K562 (cell line): Measurements from ENCODE around the gene ABCE1. TPM values are rescaled to one million over a fixed set of nuclear protein-coding genes. Genes with fewer than 3 reads are reported as not detected.

Source experiments
- ATAC-seq: fragments of 200-7000 bp; cut with Tn5 transposase; 3 replicates; pipeline ENCODE4 v1.9.1; 2020; ENCODE audit warnings: moderate library complexity
- BruUV-seq: library from RNA; stranded (reverse); fragments of 400-500 nt; replicated peaks from 2 replicates; lab custom pipeline; 2021; lab: Mats Ljungman, UMichigan
- CTCF ChIA-PET: fragments of 300-600 bp; formaldehyde crosslinking; extraction: SDS; loops from one replicate; lab custom pipeline; 2021; ENCODE audit warnings: low intra/inter-chr PET ratio; lab: Yijun Ruan, JAX
- POLR2A ChIA-PET: fragments of 300-600, 350-650 bp; sonication (Branson Sonifier 250); formaldehyde crosslinking; extraction: SDS; loops from one replicate; lab custom pipeline; 2021; ENCODE audit warnings: antibody characterized with exemption, inconsistent platforms; lab: Yijun Ruan, JAX
- DNase-seq, 4 experiments: peaks; one replicate each; pipeline versions ENCODE4 v3.0.0 to v3.0.0-alpha.2; 2011 to 2018; ENCODE audit warnings: low spot score in 3 of 4, mixed read lengths in 3 of 4; ENCODE audit errors: extremely low read depth in 1 of 4
- FAIRE-seq: peaks from 2 replicates; lab custom pipeline; 2011; peaks lifted over from hg19 to GRCh38; lab: Jason Lieb, UNC
- H2AFZ ChIP-seq: 2 replicates; pipeline ENCODE4 v1.6.0; 2011; ENCODE audit warnings: low read depth, low read length, control low read depth, inconsistent platforms
- H3K27ac ChIP-seq: fragments of 200-600 bp; 3 replicates; pipeline ENCODE4 v1.8.0; 2011; ENCODE audit warnings: low read depth, mild to moderate bottlenecking, control low read depth, inconsistent platforms, low read length, moderate library complexity, mixed read lengths; ENCODE audit errors: extremely low read depth
- H3K27me3 ChIP-seq, 2 experiments: fragments of 300-600 bp in 1 of 2; 2 replicates in 1 of 2; 3 replicates in 1 of 2; pipeline versions ENCODE4 v1.6.0 to v1.8.0; 2011; ENCODE audit warnings: inconsistent platforms in 2 of 2, low read length in 2 of 2, mild to moderate bottlenecking in 1 of 2, mixed read lengths in 1 of 2, moderate library complexity in 1 of 2; ENCODE audit not compliant: control insufficient read depth in 2 of 2, insufficient read depth in 2 of 2
- H3K36me3 ChIP-seq: fragments of 300-600 bp; 3 replicates; pipeline ENCODE4 v1.8.0; 2011; ENCODE audit warnings: mild to moderate bottlenecking, low read length, inconsistent platforms; ENCODE audit not compliant: control insufficient read depth, insufficient read depth
- H3K4me1 ChIP-seq, 2 experiments: fragments of 200-600 bp in 1 of 2; replicated peaks in 1 of 2; 2 replicates in 1 of 2; 3 replicates in 1 of 2; pipeline versions ENCODE4 v1.5.1 to v1.8.0; 2011; ENCODE audit warnings: inconsistent platforms in 2 of 2, low read length in 2 of 2, mild to moderate bottlenecking in 1 of 2, mixed read lengths in 1 of 2, moderate library complexity in 1 of 2; ENCODE audit not compliant: control insufficient read depth in 2 of 2, insufficient read depth in 2 of 2
- H3K4me2 ChIP-seq: 2 replicates; pipeline ENCODE4 v1.6.1; 2011; ENCODE audit warnings: low read length, control low read depth, inconsistent platforms, mixed read lengths; ENCODE audit not compliant: insufficient read depth
- H3K4me3 ChIP-seq: fragments of 200-600 bp; sonication (generic), shearing (Covaris generic); 2 replicates; pipeline ENCODE4 v1.5.1; 2016; ENCODE audit warnings: control low read depth, inconsistent platforms
- H3K79me2 ChIP-seq: fragments of 200-600 bp; 3 replicates; pipeline ENCODE4 v1.8.0; 2011; ENCODE audit warnings: low read length, inconsistent platforms; ENCODE audit not compliant: control insufficient read depth, insufficient read depth
- H3K9ac ChIP-seq, 2 experiments: 2 replicates each; pipeline versions ENCODE4 v1.6.0 to v1.6.1; 2011; ENCODE audit warnings: low read depth in 2 of 2, low read length in 2 of 2, control low read depth in 1 of 2, inconsistent platforms in 1 of 2, mild to moderate bottlenecking in 1 of 2, mixed read lengths in 1 of 2; ENCODE audit not compliant: insufficient read depth in 1 of 2
- H3K9me1 ChIP-seq: one replicate; pipeline ENCODE4 v1.6.0; 2011; ENCODE audit warnings: inconsistent platforms, mild to moderate bottlenecking, low read length, moderate library complexity; ENCODE audit not compliant: control insufficient read depth, insufficient read depth
- H3K9me3 ChIP-seq: replicated peaks from 2 replicates; pipeline ENCODE4 v1.5.1; 2011; ENCODE audit warnings: low read depth, low read length, inconsistent platforms; ENCODE audit not compliant: control insufficient read depth, insufficient read depth
- H4K20me1 ChIP-seq: replicated peaks from 2 replicates; pipeline ENCODE4 v1.6.1; 2011; ENCODE audit warnings: low read length, inconsistent platforms, mixed read lengths; ENCODE audit not compliant: control insufficient read depth, insufficient read depth
- ARID1B ChIP-seq: fragments of 450-650 bp; IDR thresholded peaks from 2 replicates; pipeline ENCODE4 v1.6.1; 2016; ENCODE audit warnings: antibody characterized with exemption, mild to moderate bottlenecking, inconsistent platforms
- ARID2 ChIP-seq: fragments of 450-650 bp; IDR thresholded peaks from 2 replicates; pipeline ENCODE4 v1.6.1; 2017; ENCODE audit warnings: antibody characterized with exemption, mild to moderate bottlenecking
- CBFA2T3 ChIP-seq: fragments of 450-650 bp; IDR thresholded peaks from 2 replicates; pipeline ENCODE4 v1.6.1; 2017
- DPF2 ChIP-seq: fragments of 450-650 bp; IDR thresholded peaks from 2 replicates; pipeline ENCODE4 v1.6.1; 2016
- ESRRB ChIP-seq: fragments of 250-450 bp; sonication (Bioruptor Pico); IDR thresholded peaks from 2 replicates; pipeline ENCODE4 v1.5.0; 2020; ENCODE audit warnings: mild to moderate bottlenecking, moderate library complexity, borderline replicate concordance
- FOXJ3 ChIP-seq: sonication (generic); formaldehyde crosslinking; IDR thresholded peaks from 2 replicates; pipeline ENCODE4 v1.4.0; 2020; ENCODE audit warnings: mild to moderate bottlenecking, missing genetic modification reagents
- HCFC1 ChIP-seq: IDR thresholded peaks from 2 replicates; pipeline ENCODE4 v1.6.1; 2012; ENCODE audit warnings: low read depth, low read length, improper control_type of control experiment
- HDAC1 ChIP-seq, 2 experiments: fragments of 450-650 bp; IDR thresholded peaks; 2 replicates each; pipeline ENCODE4 v1.6.1; 2016 to 2017; ENCODE audit warnings: inconsistent platforms in 1 of 2, mild to moderate bottlenecking in 1 of 2, moderate library complexity in 1 of 2
- HMBOX1 ChIP-seq: sonication (generic); IDR thresholded peaks from 2 replicates; pipeline ENCODE4 v1.6.1; 2016
- KDM1A ChIP-seq, 2 experiments: fragments of 450-650 bp; IDR thresholded peaks; 2 replicates each; pipeline ENCODE4 v1.6.1; 2016; ENCODE audit warnings: mild to moderate bottlenecking in 2 of 2
- MLLT1 ChIP-seq, 2 experiments: fragments of 450-650 bp; IDR thresholded peaks; 2 replicates each; pipeline ENCODE4 v1.6.1; 2016
- NCOR1 ChIP-seq: fragments of 450-650 bp; IDR thresholded peaks from 2 replicates; pipeline ENCODE4 v1.6.1; 2016; ENCODE audit warnings: mild to moderate bottlenecking, moderate library complexity
- NR3C1 ChIP-seq: sonication (generic); formaldehyde crosslinking; IDR thresholded peaks from 2 replicates; pipeline ENCODE4 v1.8.1; 2022; ENCODE audit warnings: missing genetic modification reagents
- POLR2A ChIP-seq: fragments of 450-650 bp; conservative IDR thresholded peaks from 2 replicates; pipeline ENCODE4 v1.6.1; 2016
- RBFOX2 ChIP-seq: fragments of 200-400 bp; formaldehyde crosslinking; IDR thresholded peaks from 2 replicates; pipeline ENCODE4 v1.6.1; 2017; ENCODE audit warnings: low read depth, mild to moderate bottlenecking, low read length, moderate library complexity
- SMAD2 ChIP-seq: fragments of 150-350 bp; IDR thresholded peaks from 2 replicates; pipeline ENCODE4 v1.6.1; 2014; ENCODE audit warnings: low read depth, mild to moderate bottlenecking, low read length
- SNIP1 ChIP-seq: fragments of 450-650 bp; IDR thresholded peaks from 2 replicates; pipeline ENCODE4 v1.7.1; 2017; ENCODE audit warnings: low read depth, mild to moderate bottlenecking
- TRIM24 ChIP-seq, 2 experiments: fragments of 450-650 bp; IDR thresholded peaks; 2 replicates each; pipeline ENCODE4 v1.6.1; 2016
- ZNF778 ChIP-seq: fragments of 450-650 bp; formaldehyde crosslinking; IDR thresholded peaks from 2 replicates; pipeline ENCODE4 v1.4.0; 2020; ENCODE audit warnings: mild to moderate bottlenecking, moderate library complexity
- WGBS: fragments of 100-300 bp; shearing (Covaris generic); methylation state at CpG from one replicate; pipeline ENCODE4 v1.1.6; 2016; ENCODE audit warnings: low coverage, mixed read lengths; ENCODE audit not compliant: insufficient coverage; ENCODE audit errors: missing lambda C conversion rate; 5-methylcytosine and 5-hydroxymethylcytosine counted together
- in situ Hi-C: fragments of 300-500 bp; cut with MboI; formaldehyde crosslinking; loops from 4 replicates; pipeline ENCODE4 v1.15.0; 2018; ENCODE audit warnings: inconsistent platforms, mixed read lengths
- intact Hi-C: fragments of 100-400 bp; cut with micrococcal nuclease; formaldehyde crosslinking; loops from 2 replicates; pipeline ENCODE4 v1.14.2; 2022
- polyA plus RNA-seq, 8 experiments: library from polyadenylated mRNA; depleted of rRNA in 4 of 8; stranded (reverse) in 5 of 8; unstranded in 3 of 8; fragments of >200 nt; fragmentation: Nextera tagmentation in 2 of 8; fragmentation: Illumina TruSeq in 1 of 8; extraction: Ambion mirVana in 2 of 8; extraction: Trizol in 1 of 8; gene quantifications; 2 replicates each; pipeline versions ENCODE4 v1.2.1 to v1.2.3, GENCODE V29; 2011 to 2014; ENCODE audit warnings: inconsistent platforms in 1 of 8, missing spikeins in 1 of 8
- total RNA-seq, 7 experiments: library from RNA; depleted of rRNA in 6 of 7; stranded (reverse); fragments of >200 nt in 6 of 7; fragmentation: Illumina TruSeq in 2 of 7; extraction: Trizol in 2 of 7; gene quantifications; 2 replicates each; pipeline versions ENCODE4 v1.2.1 to v1.2.3, GENCODE V29; 2011 to 2021; ENCODE audit warnings: low replicate concordance in 1 of 7

The ABCE1 gene
- total and polyA plus RNA-seq, 9 of the 15 experiments (the other 6 are each of a cell fraction or from before 2014, with no cell fraction given): 134 to 256 (median 169) TPM

DNA sequence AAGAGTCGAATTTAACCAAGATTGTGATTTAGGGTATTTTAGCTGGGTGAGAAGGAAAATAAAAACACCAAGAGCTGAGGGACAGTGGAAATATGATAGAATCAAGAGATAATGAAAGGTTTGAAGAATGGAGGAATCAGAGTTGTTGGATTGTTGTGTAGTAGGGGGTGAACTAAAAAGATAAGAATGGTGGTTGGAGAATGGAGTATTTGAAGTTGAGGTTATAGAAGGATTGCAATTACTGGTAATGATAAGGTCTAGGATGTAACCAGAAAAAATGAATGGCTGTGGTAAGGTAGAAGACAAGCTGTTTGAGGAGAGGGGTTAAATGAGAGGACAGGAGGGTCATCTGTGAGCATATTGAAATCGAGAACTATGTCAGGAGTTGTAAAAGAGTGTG, 4.5 kb downstream of the ABCE1 start:
- peak; percentile 42; the same call in 1 of the 2 replicates for TF ChIP-seq ARID1B
- no peak for TF ChIP-seq TRIM24 (IDR thresholded peaks at IDR 0.05)
- no peak for TF ChIP-seq NR3C1 (CRISPR knock-in tag)
- no peak for TF ChIP-seq SNIP1
- TF ChIP-seq HMBOX1: peak; percentile 82
- TF ChIP-seq ARID2: no peak
- TF ChIP-seq KDM1A (IDR thresholded peaks at IDR 0.05): peak; percentile 79 to 82
- peak; percentile 70 for TF ChIP-seq CBFA2T3
- TF ChIP-seq NCOR1: no peak
- TF ChIP-seq RBFOX2: no peak
- TF ChIP-seq DPF2: peak; percentile 48; the same call in 1 of the 2 replicates
- no peak for TF ChIP-seq ESRRB (CRISPR knock-in tag)
- TF ChIP-seq HDAC1 (IDR thresholded peaks at IDR 0.05): 0 out of 4 replicates have a peak, but pooled peaks of 1 of the 2 experiments have one; percentile 60
- TF ChIP-seq HCFC1: no peak
- TF ChIP-seq SMAD2: no peak
- TF ChIP-seq FOXJ3 (CRISPR knock-in tag): no peak
- TF ChIP-seq POLR2A: peak; percentile 49; the same call in 1 of the 2 replicates
- 0 out of 4 replicates have a peak, but pooled peaks of 1 of the 2 experiments have one; percentile 23 for TF ChIP-seq MLLT1 (IDR thresholded peaks at IDR 0.05)
- no peak for TF ChIP-seq ZNF778 (CRISPR knock-in tag)
- TF ChIP-seq, all 486 proteins: peak for 8
- H2AFZ ChIP-seq: no peak overlapping the region
- peak overlapping the region; percentile 6; the same call in 1 of the 2 replicates for H3K4me2 ChIP-seq
- FAIRE-seq: no peak
- 39% methylated on average over 2 of the region's 2 CpGs for WGBS
- H3K36me3 ChIP-seq: peaks cover 79% of the 10 kb centered on the region
- BruUV-seq: no TSS peak
- H3K79me2 ChIP-seq: peaks cover 84% of the 10 kb centered on the region
- DNase-seq: no peak
- no peak overlapping the region for H3K27ac ChIP-seq
- no peaks in the 10 kb centered on the region for H3K9me3 ChIP-seq
- intact Hi-C loops (no loop called here), in situ Hi-C loops (no loop called here)
- no peak overlapping the region for H3K9ac ChIP-seq
- peaks cover 14% of the 10 kb centered on the region; the same call in 1 of the 2 replicates for H4K20me1 ChIP-seq
- no peaks in the 10 kb centered on the region for H3K27me3 ChIP-seq
- peaks cover 9 to 19% of the 10 kb centered on the region in 2 experiments; a peak in 3 of 5 replicates for H3K4me1 ChIP-seq
- no peaks in the 10 kb centered on the region for H3K9me1 ChIP-seq
- ChIA-PET CTCF (no interaction called here), POLR2A (interaction anchor here (1.3 kb wide), 1 partner anchor 72 kb away, joined by 4 read pairs; no protein-coding TSS in a partner anchor)
- no peak overlapping the region for H3K4me3 ChIP-seq
- no peak for ATAC-seq
